Activated CD8-positive, alpha-beta T cell treated with anti-CD3 and anti-CD28 coated beads, Interleukin-2, amount 10 ng/mL, durations not matched to agents 7 days and 5 days (primary cell): Measurements from ENCODE around the gene EGLN1. TPM values are rescaled to one million over a fixed set of nuclear protein-coding genes. Genes with fewer than 3 reads are reported as not detected.

ENCODE experiments used
- ATAC-seq: fragments of 150-1000 bp; cut with Tn5 transposase; one replicate; pipeline ENCODE4 v1.10.0; 2021; ENCODE audit warnings: moderate library complexity
- CTCF ChIA-PET: fragments of 350-600 bp; sonication (Branson Sonifier 250); formaldehyde crosslinking; loops from one replicate; lab custom pipeline; 2021; ENCODE audit warnings: antibody characterized with exemption; lab: Charles Lee
- POLR2A ChIA-PET: fragments of 350-600 bp; sonication (Branson Sonifier 250); formaldehyde crosslinking; loops from one replicate; lab custom pipeline; 2021; ENCODE audit warnings: antibody characterized with exemption; lab: Charles Lee
- DNase-seq: peaks from one replicate; pipeline ENCODE4 v3.0.0-alpha.2; 2020
- H3K27ac Mint-ChIP-seq: one replicate; pipeline ENCODE4 v1.8.0; 2021; ENCODE audit warnings: mild to moderate bottlenecking, mixed read lengths
- H3K27me3 Mint-ChIP-seq: one replicate; pipeline ENCODE4 v1.8.0; 2021; ENCODE audit warnings: low read depth, mixed read lengths
- H3K36me3 Mint-ChIP-seq: one replicate; pipeline ENCODE4 v1.8.0; 2021; ENCODE audit warnings: low read depth, mixed read lengths
- H3K4me1 Mint-ChIP-seq: one replicate; pipeline ENCODE4 v1.8.0; 2021; ENCODE audit warnings: low read depth, mixed read lengths
- H3K4me3 Mint-ChIP-seq: one replicate; pipeline ENCODE4 v1.8.0; 2021; ENCODE audit warnings: mild to moderate bottlenecking, mixed read lengths
- H3K9me3 Mint-ChIP-seq: one replicate; pipeline ENCODE4 v1.8.0; 2022; ENCODE audit warnings: mixed read lengths; ENCODE audit not compliant: insufficient read depth
- total RNA-seq, 2 experiments: library from RNA; stranded (reverse); gene quantifications; one replicate each; pipeline ENCODE4 v1.2.3, GENCODE V29; 2021

The EGLN1 gene
- total RNA-seq, 2 experiments from 2014 or later, result 30.5 to 32.6 TPM

DNA sequence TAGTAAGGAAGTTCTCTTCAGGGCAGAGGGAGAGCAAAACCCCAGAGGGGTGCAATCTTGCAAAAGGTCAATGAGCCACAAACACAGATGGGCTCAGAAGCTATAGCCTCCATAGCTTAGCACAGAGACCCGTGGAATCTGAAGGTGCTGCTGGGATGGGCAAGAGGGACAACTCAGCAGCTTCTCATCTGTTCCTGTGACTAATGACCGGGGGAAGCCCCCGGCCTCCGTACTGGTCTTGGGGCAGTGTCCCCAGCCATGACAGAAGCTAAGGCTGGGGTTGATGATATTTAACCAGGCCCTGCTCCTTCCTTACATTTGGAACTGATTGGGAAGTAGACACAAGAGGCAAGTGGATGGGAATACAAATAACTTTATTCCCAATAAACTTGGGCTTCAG, 103.5 kb downstream of the EGLN1 start:
- DNase-seq (no peak), ATAC-seq (no peak)
- Mint-ChIP-seq H3K4me3 (no peak overlapping the region), H3K4me1 (peaks cover 3% of the 10 kb centered on the region), H3K27me3 (no peaks in the 10 kb centered on the region), H3K9me3 (no peaks in the 10 kb centered on the region), H3K36me3 (no peaks in the 10 kb centered on the region), H3K27ac (no peak overlapping the region)
- ChIA-PET POLR2A (no interaction called here), CTCF (interaction anchor here (4.1 kb wide), 1 partner anchor 19 kb away, joined by 27 read pairs; the partner anchor contains the start of genes EXOC8 and SPRTN)

DNA sequence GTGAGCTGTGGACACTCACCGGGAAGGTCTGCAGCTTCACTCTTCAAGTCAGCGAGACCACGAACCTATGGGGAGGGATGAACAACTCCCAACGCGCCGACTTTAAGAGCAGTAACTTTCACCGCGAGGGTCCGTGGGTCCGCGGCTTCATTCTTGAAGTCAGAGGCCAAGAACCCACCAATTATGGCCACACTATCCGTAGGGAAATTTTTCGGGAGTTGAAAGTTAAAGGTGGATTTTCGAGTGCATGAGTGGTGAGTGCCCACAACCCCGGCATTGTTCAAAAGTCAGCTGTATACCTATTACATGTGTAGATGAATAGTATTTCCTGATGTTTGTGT, 104.1 kb downstream of the EGLN1 start:
- CTCF ChIA-PET, result interaction anchor here (1.9 to 4.1 kb wide), 2 partner anchors 15 to 19 kb away, joined by 7 to 27 read pairs; partner anchors contain the start of genes EXOC8 and SPRTN
- ATAC-seq, result no peak
- POLR2A ChIA-PET, result no interaction called here

DNA sequence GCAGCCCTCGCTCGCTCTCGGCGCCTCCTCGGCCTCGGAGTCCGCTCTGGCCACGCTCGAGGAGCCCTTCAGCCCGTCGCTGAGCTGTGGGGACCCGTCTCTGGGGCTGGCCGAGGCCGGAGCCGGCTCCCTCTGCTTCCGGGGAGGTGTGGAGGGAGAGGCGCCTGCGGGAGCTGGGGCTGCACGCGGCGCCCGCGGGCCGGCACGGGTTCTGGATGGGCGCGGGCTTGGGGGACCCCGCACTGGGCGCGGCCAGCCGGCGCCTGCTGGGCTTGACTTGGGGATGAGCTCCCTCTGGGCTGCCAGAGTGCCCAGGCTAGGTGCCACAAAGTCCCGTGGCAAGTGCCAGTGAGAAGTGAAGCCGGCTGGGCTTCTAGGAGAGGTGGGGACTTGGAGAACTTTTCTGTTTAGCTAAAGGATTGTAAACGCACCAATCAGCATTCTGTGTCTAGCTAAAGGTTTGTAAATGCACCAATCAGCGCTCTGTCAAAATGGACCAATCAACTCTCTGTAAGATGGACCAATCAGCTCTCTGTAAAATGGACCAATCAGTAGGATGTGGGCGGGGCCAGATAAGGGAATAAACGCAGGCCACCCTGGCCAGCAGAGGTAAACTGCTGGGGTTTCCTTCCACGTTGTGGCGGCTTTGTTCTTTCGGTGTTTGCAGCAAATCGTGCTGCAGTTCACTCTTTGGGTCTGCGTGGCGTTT, 104.6 kb downstream of the EGLN1 start:
- peaks cover 3% of the 10 kb centered on the region for H3K4me1 Mint-ChIP-seq
- DNase-seq (no peak), ATAC-seq (no peak)
- no peaks in the 10 kb centered on the region for H3K36me3 Mint-ChIP-seq
- no peaks in the 10 kb centered on the region for H3K27me3 Mint-ChIP-seq
- H3K27ac Mint-ChIP-seq, result no peak overlapping the region
- H3K9me3 Mint-ChIP-seq, result no peaks in the 10 kb centered on the region
- POLR2A ChIA-PET, result no interaction called here
- CTCF ChIA-PET, result interaction anchor here (1.0 to 4.1 kb wide), 4 partner anchors 16 to 67 kb away, joined by 3 to 27 read pairs (median 6); partner anchors contain the start of genes EXOC8 and SPRTN
- H3K4me3 Mint-ChIP-seq, result no peak overlapping the region

More for the DNA sequence above, 104.1 kb downstream of the EGLN1 start:
- H3K4me3 Mint-ChIP-seq, result no peak overlapping the region
- peaks cover 3% of the 10 kb centered on the region for H3K4me1 Mint-ChIP-seq
- no peak for DNase-seq
- no peak overlapping the region for H3K27ac Mint-ChIP-seq
- no peaks in the 10 kb centered on the region for H3K9me3 Mint-ChIP-seq
- H3K27me3 Mint-ChIP-seq, result no peaks in the 10 kb centered on the region
- no peaks in the 10 kb centered on the region for H3K36me3 Mint-ChIP-seq

DNA sequence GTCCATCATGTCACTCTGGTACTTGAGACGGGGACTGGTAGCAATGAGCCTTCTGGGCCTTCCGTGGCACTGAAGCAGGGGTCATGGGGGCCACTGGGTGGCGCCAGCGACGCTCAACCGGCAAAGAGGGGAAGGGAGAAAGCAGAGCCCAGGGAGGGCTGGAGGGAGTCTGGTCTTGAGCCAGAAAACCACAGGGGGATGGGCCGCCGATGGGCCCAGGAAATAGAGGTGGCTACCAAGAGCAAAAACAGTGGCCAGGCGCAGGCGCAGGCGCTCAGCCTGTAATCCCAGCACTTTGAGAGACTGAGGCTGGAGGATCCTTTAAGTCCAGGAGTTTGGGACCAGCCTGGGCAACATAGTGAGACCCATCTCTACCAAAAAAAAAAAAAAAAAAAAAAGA, 106.2 kb downstream of the EGLN1 start:
- H3K4me1 Mint-ChIP-seq, result peaks cover 3% of the 10 kb centered on the region
- ATAC-seq (peak; percentile 82), DNase-seq (peak; percentile 60)
- no peaks in the 10 kb centered on the region for H3K36me3 Mint-ChIP-seq
- CTCF ChIA-PET, result interaction anchor here (0.6 to 4.1 kb wide), 21 partner anchors 9 to 288 kb away, joined by 3 to 27 read pairs (median 3); partner anchors contain the start of genes EXOC8 and SPRTN
- H3K4me3 Mint-ChIP-seq, result no peak overlapping the region
- H3K27ac Mint-ChIP-seq, result no peak overlapping the region
- POLR2A ChIA-PET, result no interaction called here
- no peaks in the 10 kb centered on the region for H3K27me3 Mint-ChIP-seq
- no peaks in the 10 kb centered on the region for H3K9me3 Mint-ChIP-seq

Other genes starting within 250 kb of the EGLN1 start
- gene GNPAT, start 181.1 kb downstream of the EGLN1 start, total RNA-seq, result 10 to 100 TPM; 35.7 to 37.9 TPM
- 10 to 100 TPM; 18.2 to 18.4 TPM for gene EXOC8, start 84.4 kb downstream of the EGLN1 start, total RNA-seq
- gene SPRTN, start 84.0 kb downstream of the EGLN1 start, total RNA-seq, result 10 to 100 TPM; 14.4 to 17.5 TPM
- 10 to 100 TPM; 37.2 to 42.7 TPM for gene TSNAX, start 106.4 kb upstream of the EGLN1 start, total RNA-seq
- 10 to 100 TPM; 12.6 to 14.7 TPM for gene DISC1, start 204.5 kb upstream of the EGLN1 start, total RNA-seq